ENCODE results near the gene ARHGAP27. TPM values are rescaled to one million over a fixed set of nuclear protein-coding genes. Genes with fewer than 3 reads are reported as not detected.

Gene ARHGAP27
- polyA plus RNA-seq, 3 donors = 47.2 to 315 (median 55.0) TPM

GRCh38 chr17:45429339-45430005 is 3.2 kb downstream of the ARHGAP27 start:
- Histone ChIP-seq H4K20me1 (ENCODE audit: insufficient read depth, low read length) (peaks cover 69% of the 10 kb centered on the region), H3K27me3 (ENCODE audit: control insufficient read depth in 2 of 2, insufficient read depth in 2 of 2, low read length in 2 of 2) (no peaks in the 10 kb centered on the region), H3K36me3 (replicated peaks in 1 of 2; ENCODE audit: control insufficient read depth in 1 of 2, insufficient read depth in 2 of 2, low read length in 2 of 2) (peaks cover 7 to 12% of the 10 kb centered on the region in 2 donors), H3K4me3 (replicated peaks in 1 of 3; ENCODE audit: low read depth in 2 of 3, low read length in 3 of 3) (peak overlapping the region in 2 of 3 experiments; percentile 6 to 63), H3K79me2 (ENCODE audit: insufficient read depth, low read length) (peaks cover 53% of the 10 kb centered on the region), H3K27ac (ENCODE audit: low read depth in 1 of 2, low read length in 2 of 2) (peak overlapping the region; percentile 91 to 93), H3K4me1 (ENCODE audit: control insufficient read depth in 1 of 2, insufficient read depth in 2 of 2, low read length in 2 of 2) (peaks cover 76 to 84% of the 10 kb centered on the region in 2 donors), H2AFZ (ENCODE audit: insufficient read depth, low read depth, low read length, poor library complexity, severe bottlenecking) (no peak overlapping the region), H3K9me3 (replicated peaks in 1 of 2; ENCODE audit: control insufficient read depth in 1 of 2, insufficient read depth in 1 of 2, low read length in 2 of 2) (no peaks in the 10 kb centered on the region), H3K9ac (ENCODE audit: insufficient read depth, low read length, poor library complexity, severe bottlenecking) (peak overlapping the region; percentile 60), H3K4me2 (replicated peaks; ENCODE audit: extremely low read depth, low read length, poor library complexity, severe bottlenecking) (peak overlapping the region; percentile 74)
- intact Hi-C loops (cut with micrococcal nuclease) = no loop called here
- TF ChIP-seq CTCF (IDR thresholded peaks at IDR 0.05) = no peak
- H3K4me3 Mint-ChIP-seq = peak overlapping the region; percentile 77 to 89
- H3K9me3 Mint-ChIP-seq = no peaks in the 10 kb centered on the region
- H3K27ac Mint-ChIP-seq = peak overlapping the region; percentile 95 to 98 (median 97)
- peaks cover 23 to 37% of the 10 kb centered on the region in 2 donors for H3K36me3 Mint-ChIP-seq
- WGBS (ENCODE audit: insufficient coverage) = 84% methylated on average over 59 of the region's 82 CpGs
- H3K27me3 Mint-ChIP-seq (ENCODE audit: low read depth in 3 of 3) = peaks cover 0 to 1% (median 0%) of the 10 kb centered on the region in 3 donors
- H3K4me1 Mint-ChIP-seq = peaks cover 67% of the 10 kb centered on the region
- DNase-seq = no peak

- intact Hi-C loops (cut with micrococcal nuclease) = no loop called here
- peak overlapping the region; percentile 18 to 63 (median 24) for H3K4me3 ChIP-seq (replicated peaks in 1 of 3; ENCODE audit: low read depth in 2 of 3, low read length in 3 of 3)
- peak overlapping the region; percentile 77 to 89 for H3K4me3 Mint-ChIP-seq
Observed at GRCh38 chr17:45428931-45429338, 3.7 kb downstream of the ARHGAP27 start.

More at GRCh38 chr17:45428931-45429338, 3.7 kb downstream of the ARHGAP27 start:
- Histone ChIP-seq H3K4me1 (ENCODE audit: control insufficient read depth in 1 of 2, insufficient read depth in 2 of 2, low read length in 2 of 2) (peaks cover 76 to 84% of the 10 kb centered on the region in 2 donors), H3K36me3 (replicated peaks in 1 of 2; ENCODE audit: control insufficient read depth in 1 of 2, insufficient read depth in 2 of 2, low read length in 2 of 2) (peaks cover 7 to 18% of the 10 kb centered on the region in 2 donors), H2AFZ (ENCODE audit: insufficient read depth, low read depth, low read length, poor library complexity, severe bottlenecking) (no peak overlapping the region), H4K20me1 (ENCODE audit: insufficient read depth, low read length) (peaks cover 74% of the 10 kb centered on the region), H3K79me2 (ENCODE audit: insufficient read depth, low read length) (peaks cover 59% of the 10 kb centered on the region), H3K27ac (ENCODE audit: low read depth in 1 of 2, low read length in 2 of 2) (peak overlapping the region; percentile 91 to 93), H3K9ac (ENCODE audit: insufficient read depth, low read length, poor library complexity, severe bottlenecking) (peak overlapping the region; percentile 60), H3K9me3 (replicated peaks in 1 of 2; ENCODE audit: control insufficient read depth in 1 of 2, insufficient read depth in 1 of 2, low read length in 2 of 2) (no peaks in the 10 kb centered on the region), H3K27me3 (ENCODE audit: control insufficient read depth in 2 of 2, insufficient read depth in 2 of 2, low read length in 2 of 2) (no peaks in the 10 kb centered on the region), H3K4me2 (replicated peaks; ENCODE audit: extremely low read depth, low read length, poor library complexity, severe bottlenecking) (peak overlapping the region; percentile 74)
- DNase-seq = peak; percentile 64 to 82 (median 78)
- H3K9me3 Mint-ChIP-seq = no peaks in the 10 kb centered on the region
- no peak for TF ChIP-seq CTCF (IDR thresholded peaks at IDR 0.05)
- peaks cover 66% of the 10 kb centered on the region for H3K4me1 Mint-ChIP-seq
- peaks cover 0 to 1% (median 0%) of the 10 kb centered on the region in 3 donors for H3K27me3 Mint-ChIP-seq (ENCODE audit: low read depth in 3 of 3)
- WGBS (ENCODE audit: insufficient coverage) = 1% methylated on average over 10 of the region's 15 CpGs
- H3K36me3 Mint-ChIP-seq = peaks cover 27 to 37% of the 10 kb centered on the region in 2 donors
- peak overlapping the region; percentile 95 to 98 (median 97) for H3K27ac Mint-ChIP-seq
